OCI-LY1 (cell line): ENCODE results near the gene ASCL2.

Experiments
- EZH2 ChIP-seq: fragments of 200-600 bp; sonication (generic), shearing (Covaris generic); IDR thresholded peaks from 2 replicates; pipeline ENCODE4 v1.8.0; 2017; ENCODE audit warnings: borderline replicate concordance, mixed run types, mild to moderate bottlenecking, antibody characterized with exemption, low read length, moderate library complexity, mixed read lengths
- TF ChIP-seq, protein P1 (sequence below): fragments of 200-600 bp; sonication (generic), shearing (Covaris generic); IDR thresholded peaks from 2 replicates; pipeline ENCODE4 v1.5.1; 2017; ENCODE audit warnings: mild to moderate bottlenecking, antibody characterized with exemption, low read length, moderate library complexity, mixed read lengths

DNA sequence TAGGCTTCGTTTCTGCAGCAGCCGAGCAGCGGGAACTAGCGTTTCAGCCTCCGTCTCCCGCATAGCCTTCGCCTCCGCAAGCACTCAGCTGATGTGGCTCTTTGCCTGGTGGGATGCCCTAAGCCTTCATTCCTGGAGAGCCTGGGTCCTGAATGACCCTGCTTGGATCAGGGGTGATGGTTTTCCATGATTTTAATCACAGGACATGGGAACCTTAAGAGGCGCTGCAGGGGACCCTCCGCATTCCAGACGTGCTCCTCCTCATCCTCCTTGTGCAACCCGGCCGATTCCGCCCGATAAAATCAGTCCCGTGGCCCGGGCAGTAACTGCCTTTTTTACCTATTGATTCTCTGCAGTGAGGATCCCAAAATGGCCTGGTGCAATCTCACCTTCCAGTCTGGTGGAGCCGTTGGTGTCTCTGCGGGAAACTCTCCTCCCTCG lies 23.2 kb upstream of the ASCL2 start:
- no peak for TF ChIP-seq EZH2
- TF ChIP-seq, protein P1, sequence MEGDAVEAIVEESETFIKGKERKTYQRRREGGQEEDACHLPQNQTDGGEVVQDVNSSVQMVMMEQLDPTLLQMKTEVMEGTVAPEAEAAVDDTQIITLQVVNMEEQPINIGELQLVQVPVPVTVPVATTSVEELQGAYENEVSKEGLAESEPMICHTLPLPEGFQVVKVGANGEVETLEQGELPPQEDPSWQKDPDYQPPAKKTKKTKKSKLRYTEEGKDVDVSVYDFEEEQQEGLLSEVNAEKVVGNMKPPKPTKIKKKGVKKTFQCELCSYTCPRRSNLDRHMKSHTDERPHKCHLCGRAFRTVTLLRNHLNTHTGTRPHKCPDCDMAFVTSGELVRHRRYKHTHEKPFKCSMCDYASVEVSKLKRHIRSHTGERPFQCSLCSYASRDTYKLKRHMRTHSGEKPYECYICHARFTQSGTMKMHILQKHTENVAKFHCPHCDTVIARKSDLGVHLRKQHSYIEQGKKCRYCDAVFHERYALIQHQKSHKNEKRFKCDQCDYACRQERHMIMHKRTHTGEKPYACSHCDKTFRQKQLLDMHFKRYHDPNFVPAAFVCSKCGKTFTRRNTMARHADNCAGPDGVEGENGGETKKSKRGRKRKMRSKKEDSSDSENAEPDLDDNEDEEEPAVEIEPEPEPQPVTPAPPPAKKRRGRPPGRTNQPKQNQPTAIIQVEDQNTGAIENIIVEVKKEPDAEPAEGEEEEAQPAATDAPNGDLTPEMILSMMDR = no peak
